ENCODE data around the gene AGTPBP1.

Gene AGTPBP1

GRCh38 chr9:85615792-85616191 is 126.0 kb downstream of the AGTPBP1 start:
- H3K36me3 ChIP-seq (ENCODE audit: insufficient read depth, low read length), result no peaks in the 10 kb centered on the region
- H3K9ac ChIP-seq (ENCODE audit: low read depth, low read length), result no peak overlapping the region
- no peaks in the 10 kb centered on the region for H3K4me1 ChIP-seq (ENCODE audit: control insufficient read depth, insufficient read depth, low read length)
- H3K4me3 ChIP-seq (ENCODE audit: low read length), result no peak overlapping the region
- no peaks in the 10 kb centered on the region for H3K9me3 ChIP-seq (replicated peaks; ENCODE audit: low read length)
- no peak overlapping the region for H3K4me2 ChIP-seq (ENCODE audit: low read length)
- H3K27me3 ChIP-seq (ENCODE audit: control insufficient read depth, insufficient read depth, low read length), result no peaks in the 10 kb centered on the region

GRCh38 chr9:85610074-85610860 is 131.5 kb downstream of the AGTPBP1 start:
- H3K4me3 ChIP-seq (ENCODE audit: low read length), result peak overlapping the region; percentile 61
- peaks cover 4% of the 10 kb centered on the region for H3K4me1 ChIP-seq (ENCODE audit: control insufficient read depth, insufficient read depth, low read length)
- peak overlapping the region; percentile 73 for H3K4me2 ChIP-seq (ENCODE audit: low read length)
- no peaks in the 10 kb centered on the region for H3K9me3 ChIP-seq (replicated peaks; ENCODE audit: low read length)
- H3K9ac ChIP-seq (ENCODE audit: low read depth, low read length), result peak overlapping the region; percentile 54
- no peaks in the 10 kb centered on the region for H3K27me3 ChIP-seq (ENCODE audit: control insufficient read depth, insufficient read depth, low read length)
- no peaks in the 10 kb centered on the region for H3K36me3 ChIP-seq (ENCODE audit: insufficient read depth, low read length)

- no peaks in the 10 kb centered on the region for H3K36me3 ChIP-seq (ENCODE audit: insufficient read depth, low read length)
- no peaks in the 10 kb centered on the region for H3K9me3 ChIP-seq (replicated peaks; ENCODE audit: low read length)
- H3K27me3 ChIP-seq (ENCODE audit: control insufficient read depth, insufficient read depth, low read length), result no peaks in the 10 kb centered on the region
- H3K4me1 ChIP-seq (ENCODE audit: control insufficient read depth, insufficient read depth, low read length), result peaks cover 4% of the 10 kb centered on the region
- no peak overlapping the region for H3K4me2 ChIP-seq (ENCODE audit: low read length)
- H3K9ac ChIP-seq (ENCODE audit: low read depth, low read length), result no peak overlapping the region
- no peak overlapping the region for H3K4me3 ChIP-seq (ENCODE audit: low read length)
These were observed 135.8 kb downstream of the AGTPBP1 start for GRCh38 chr9:85605905-85606304.

- Histone ChIP-seq H3K4me3 (ENCODE audit: low read length) (no peak overlapping the region), H3K9ac (ENCODE audit: low read depth, low read length) (no peak overlapping the region), H3K4me1 (ENCODE audit: control insufficient read depth, insufficient read depth, low read length) (peaks cover 7% of the 10 kb centered on the region), H3K4me2 (ENCODE audit: low read length) (no peak overlapping the region), H3K9me3 (replicated peaks; ENCODE audit: low read length) (no peaks in the 10 kb centered on the region), H3K36me3 (ENCODE audit: insufficient read depth, low read length) (no peaks in the 10 kb centered on the region), H3K27me3 (ENCODE audit: control insufficient read depth, insufficient read depth, low read length) (no peaks in the 10 kb centered on the region)
These were observed 137.8 kb downstream of the AGTPBP1 start for GRCh38 chr9:85603936-85604335.

GRCh38 chr9:85602742-85603141 is 139.0 kb downstream of the AGTPBP1 start:
- H3K27me3 ChIP-seq (ENCODE audit: control insufficient read depth, insufficient read depth, low read length), result no peaks in the 10 kb centered on the region
- H3K9ac ChIP-seq (ENCODE audit: low read depth, low read length), result no peak overlapping the region
- no peak overlapping the region for H3K4me3 ChIP-seq (ENCODE audit: low read length)
- H3K36me3 ChIP-seq (ENCODE audit: insufficient read depth, low read length), result no peaks in the 10 kb centered on the region
- no peaks in the 10 kb centered on the region for H3K9me3 ChIP-seq (replicated peaks; ENCODE audit: low read length)
- no peak overlapping the region for H3K4me2 ChIP-seq (ENCODE audit: low read length)
- peaks cover 7% of the 10 kb centered on the region for H3K4me1 ChIP-seq (ENCODE audit: control insufficient read depth, insufficient read depth, low read length)

- no peaks in the 10 kb centered on the region for H3K27me3 ChIP-seq (ENCODE audit: control insufficient read depth, insufficient read depth, low read length)
- H3K9me3 ChIP-seq (replicated peaks; ENCODE audit: low read length), result no peaks in the 10 kb centered on the region
- H3K4me2 ChIP-seq (ENCODE audit: low read length), result no peak overlapping the region
- no peak overlapping the region for H3K9ac ChIP-seq (ENCODE audit: low read depth, low read length)
- no peaks in the 10 kb centered on the region for H3K36me3 ChIP-seq (ENCODE audit: insufficient read depth, low read length)
- H3K4me1 ChIP-seq (ENCODE audit: control insufficient read depth, insufficient read depth, low read length), result peaks cover 7% of the 10 kb centered on the region
- H3K4me3 ChIP-seq (ENCODE audit: low read length), result no peak overlapping the region
These were observed 141.0 kb downstream of the AGTPBP1 start for GRCh38 chr9:85600675-85601263.

- Histone ChIP-seq H3K36me3 (ENCODE audit: insufficient read depth, low read length) (no peaks in the 10 kb centered on the region), H3K4me3 (ENCODE audit: low read length) (no peak overlapping the region), H3K9ac (ENCODE audit: low read depth, low read length) (no peak overlapping the region), H3K9me3 (replicated peaks; ENCODE audit: low read length) (no peaks in the 10 kb centered on the region), H3K4me1 (ENCODE audit: control insufficient read depth, insufficient read depth, low read length) (peaks cover 7% of the 10 kb centered on the region), H3K27me3 (ENCODE audit: control insufficient read depth, insufficient read depth, low read length) (no peaks in the 10 kb centered on the region), H3K4me2 (ENCODE audit: low read length) (no peak overlapping the region)
These were observed 142.1 kb downstream of the AGTPBP1 start for GRCh38 chr9:85599540-85600105.

GRCh38 chr9:85594316-85594715 is 147.4 kb downstream of the AGTPBP1 start:
- Histone ChIP-seq H3K4me3 (ENCODE audit: low read length) (no peak overlapping the region), H3K4me1 (ENCODE audit: control insufficient read depth, insufficient read depth, low read length) (no peaks in the 10 kb centered on the region), H3K4me2 (ENCODE audit: low read length) (no peak overlapping the region), H3K36me3 (ENCODE audit: insufficient read depth, low read length) (no peaks in the 10 kb centered on the region), H3K9ac (ENCODE audit: low read depth, low read length) (no peak overlapping the region), H3K27me3 (ENCODE audit: control insufficient read depth, insufficient read depth, low read length) (no peaks in the 10 kb centered on the region), H3K9me3 (replicated peaks; ENCODE audit: low read length) (no peaks in the 10 kb centered on the region)

- H3K4me2 ChIP-seq (ENCODE audit: low read length), result no peak overlapping the region
- H3K4me3 ChIP-seq (ENCODE audit: low read length), result no peak overlapping the region
- no peaks in the 10 kb centered on the region for H3K36me3 ChIP-seq (ENCODE audit: insufficient read depth, low read length)
- H3K9me3 ChIP-seq (replicated peaks; ENCODE audit: low read length), result no peaks in the 10 kb centered on the region
- H3K4me1 ChIP-seq (ENCODE audit: control insufficient read depth, insufficient read depth, low read length), result no peaks in the 10 kb centered on the region
- H3K27me3 ChIP-seq (ENCODE audit: control insufficient read depth, insufficient read depth, low read length), result no peaks in the 10 kb centered on the region
- no peak overlapping the region for H3K9ac ChIP-seq (ENCODE audit: low read depth, low read length)
These were observed 155.1 kb downstream of the AGTPBP1 start for GRCh38 chr9:85586684-85587083.

GRCh38 chr9:85577353-85577952 is 164.3 kb downstream of the AGTPBP1 start:
- no peak overlapping the region for H3K4me2 ChIP-seq (ENCODE audit: low read length)
- no peaks in the 10 kb centered on the region for H3K9me3 ChIP-seq (replicated peaks; ENCODE audit: low read length)
- no peak overlapping the region for H3K9ac ChIP-seq (ENCODE audit: low read depth, low read length)
- no peak overlapping the region for H3K4me3 ChIP-seq (ENCODE audit: low read length)
- H3K4me1 ChIP-seq (ENCODE audit: control insufficient read depth, insufficient read depth, low read length), result peaks cover 4% of the 10 kb centered on the region
- no peaks in the 10 kb centered on the region for H3K27me3 ChIP-seq (ENCODE audit: control insufficient read depth, insufficient read depth, low read length)
- H3K36me3 ChIP-seq (ENCODE audit: insufficient read depth, low read length), result no peaks in the 10 kb centered on the region

GRCh38 chr9:85575868-85576267 is 165.9 kb downstream of the AGTPBP1 start:
- Histone ChIP-seq H3K27me3 (ENCODE audit: control insufficient read depth, insufficient read depth, low read length) (no peaks in the 10 kb centered on the region), H3K4me2 (ENCODE audit: low read length) (no peak overlapping the region), H3K4me3 (ENCODE audit: low read length) (no peak overlapping the region), H3K4me1 (ENCODE audit: control insufficient read depth, insufficient read depth, low read length) (peaks cover 4% of the 10 kb centered on the region), H3K9me3 (replicated peaks; ENCODE audit: low read length) (no peaks in the 10 kb centered on the region), H3K9ac (ENCODE audit: low read depth, low read length) (no peak overlapping the region), H3K36me3 (ENCODE audit: insufficient read depth, low read length) (no peaks in the 10 kb centered on the region)

Data from skeletal muscle satellite cell (primary cell).